ENCODE results near the gene NCSTN. TPM values are rescaled to one million over a fixed set of nuclear protein-coding genes. Genes with fewer than 3 reads are reported as not detected.

Gene NCSTN
- total RNA-seq, 1 donor = 165 TPM

- H3K27ac ChIP-seq (ENCODE audit: low read depth, low read length) = no peak overlapping the region
- no peak overlapping the region for H3K4me3 ChIP-seq (ENCODE audit: insufficient read depth, low read length)
- H3K36me3 ChIP-seq (ENCODE audit: insufficient read depth, low read length) = peaks cover 80% of the 10 kb centered on the region
- no peaks in the 10 kb centered on the region for H3K27me3 ChIP-seq (ENCODE audit: insufficient read depth, low read length)
- DNase-seq (ENCODE audit: insufficient read length, low spot score, missing footprints) = no peak
- no peak overlapping the region for H2AFZ ChIP-seq (ENCODE audit: low read length)
- no peaks in the 10 kb centered on the region for H3K9me3 ChIP-seq (ENCODE audit: low read depth, low read length)
- no peak overlapping the region for H3K4me2 ChIP-seq (ENCODE audit: insufficient read depth, low read length)
- peaks cover 17% of the 10 kb centered on the region for H4K20me1 ChIP-seq (ENCODE audit: insufficient read depth, low read length)
- peaks cover 57% of the 10 kb centered on the region for H3K79me2 ChIP-seq (ENCODE audit: insufficient read depth, low read length)
- no peak for TF ChIP-seq CTCF (IDR thresholded peaks at IDR 0.05; ENCODE audit: extremely low read depth, low read depth, low read length)
- H3K4me1 ChIP-seq (ENCODE audit: insufficient read depth, low read length) = peaks cover 2% of the 10 kb centered on the region
Measured at GRCh38 chr1:160315359-160315758, 27.8 kb upstream of the NCSTN start.

GRCh38 chr1:160322831-160323230 lies 20.4 kb upstream of the NCSTN start:
- H3K27me3 ChIP-seq (ENCODE audit: insufficient read depth, low read length) = no peaks in the 10 kb centered on the region
- no peaks in the 10 kb centered on the region for H3K9me3 ChIP-seq (ENCODE audit: low read depth, low read length)
- no peak overlapping the region for H2AFZ ChIP-seq (ENCODE audit: low read length)
- peaks cover 76% of the 10 kb centered on the region for H3K36me3 ChIP-seq (ENCODE audit: insufficient read depth, low read length)
- no peak overlapping the region for H3K4me2 ChIP-seq (ENCODE audit: insufficient read depth, low read length)
- no peak for TF ChIP-seq CTCF (IDR thresholded peaks at IDR 0.05; ENCODE audit: extremely low read depth, low read depth, low read length)
- no peak overlapping the region for H3K4me3 ChIP-seq (ENCODE audit: insufficient read depth, low read length)
- H4K20me1 ChIP-seq (ENCODE audit: insufficient read depth, low read length) = peaks cover 33% of the 10 kb centered on the region
- no peak for DNase-seq (ENCODE audit: insufficient read length, low spot score, missing footprints)
- H3K4me1 ChIP-seq (ENCODE audit: insufficient read depth, low read length) = no peaks in the 10 kb centered on the region
- H3K79me2 ChIP-seq (ENCODE audit: insufficient read depth, low read length) = peaks cover 87% of the 10 kb centered on the region
- no peak overlapping the region for H3K27ac ChIP-seq (ENCODE audit: low read depth, low read length)

GRCh38 chr1:160325252-160325651 lies 17.9 kb upstream of the NCSTN start:
- H3K36me3 ChIP-seq (ENCODE audit: insufficient read depth, low read length) = peaks cover 85% of the 10 kb centered on the region
- H3K4me1 ChIP-seq (ENCODE audit: insufficient read depth, low read length) = no peaks in the 10 kb centered on the region
- no peak for DNase-seq (ENCODE audit: insufficient read length, low spot score, missing footprints)
- peaks cover 28% of the 10 kb centered on the region for H4K20me1 ChIP-seq (ENCODE audit: insufficient read depth, low read length)
- no peaks in the 10 kb centered on the region for H3K9me3 ChIP-seq (ENCODE audit: low read depth, low read length)
- H3K27ac ChIP-seq (ENCODE audit: low read depth, low read length) = no peak overlapping the region
- H3K79me2 ChIP-seq (ENCODE audit: insufficient read depth, low read length) = peaks cover 91% of the 10 kb centered on the region
- H3K27me3 ChIP-seq (ENCODE audit: insufficient read depth, low read length) = no peaks in the 10 kb centered on the region
- no peak overlapping the region for H3K4me2 ChIP-seq (ENCODE audit: insufficient read depth, low read length)
- H3K4me3 ChIP-seq (ENCODE audit: insufficient read depth, low read length) = no peak overlapping the region
- H2AFZ ChIP-seq (ENCODE audit: low read length) = no peak overlapping the region
- no peak for TF ChIP-seq CTCF (IDR thresholded peaks at IDR 0.05; ENCODE audit: extremely low read depth, low read depth, low read length)

- peaks cover 84% of the 10 kb centered on the region for H3K79me2 ChIP-seq (ENCODE audit: insufficient read depth, low read length)
Measured at GRCh38 chr1:160326418-160326817, 16.8 kb upstream of the NCSTN start.

More at GRCh38 chr1:160326418-160326817, 16.8 kb upstream of the NCSTN start:
- Histone ChIP-seq H3K27ac (ENCODE audit: low read depth, low read length) (no peak overlapping the region), H4K20me1 (ENCODE audit: insufficient read depth, low read length) (peaks cover 25% of the 10 kb centered on the region), H3K36me3 (ENCODE audit: insufficient read depth, low read length) (peaks cover 91% of the 10 kb centered on the region), H3K27me3 (ENCODE audit: insufficient read depth, low read length) (no peaks in the 10 kb centered on the region), H3K9me3 (ENCODE audit: low read depth, low read length) (no peaks in the 10 kb centered on the region), H3K4me3 (ENCODE audit: insufficient read depth, low read length) (no peak overlapping the region), H3K4me1 (ENCODE audit: insufficient read depth, low read length) (no peaks in the 10 kb centered on the region), H2AFZ (ENCODE audit: low read length) (no peak overlapping the region), H3K4me2 (ENCODE audit: insufficient read depth, low read length) (no peak overlapping the region)
- DNase-seq (ENCODE audit: insufficient read length, low spot score, missing footprints) = no peak
- no peak for TF ChIP-seq CTCF (IDR thresholded peaks at IDR 0.05; ENCODE audit: extremely low read depth, low read depth, low read length)
